ENCODE results near the gene MRPL2. TPM values are rescaled to one million over a fixed set of nuclear protein-coding genes. Genes with fewer than 3 reads are reported as not detected.

MRPL2 gene
- total and polyA plus RNA-seq, 2 of the 4 experiments (the other 2 are of a cell fraction): 18.1 to 45.9 TPM

DNA sequence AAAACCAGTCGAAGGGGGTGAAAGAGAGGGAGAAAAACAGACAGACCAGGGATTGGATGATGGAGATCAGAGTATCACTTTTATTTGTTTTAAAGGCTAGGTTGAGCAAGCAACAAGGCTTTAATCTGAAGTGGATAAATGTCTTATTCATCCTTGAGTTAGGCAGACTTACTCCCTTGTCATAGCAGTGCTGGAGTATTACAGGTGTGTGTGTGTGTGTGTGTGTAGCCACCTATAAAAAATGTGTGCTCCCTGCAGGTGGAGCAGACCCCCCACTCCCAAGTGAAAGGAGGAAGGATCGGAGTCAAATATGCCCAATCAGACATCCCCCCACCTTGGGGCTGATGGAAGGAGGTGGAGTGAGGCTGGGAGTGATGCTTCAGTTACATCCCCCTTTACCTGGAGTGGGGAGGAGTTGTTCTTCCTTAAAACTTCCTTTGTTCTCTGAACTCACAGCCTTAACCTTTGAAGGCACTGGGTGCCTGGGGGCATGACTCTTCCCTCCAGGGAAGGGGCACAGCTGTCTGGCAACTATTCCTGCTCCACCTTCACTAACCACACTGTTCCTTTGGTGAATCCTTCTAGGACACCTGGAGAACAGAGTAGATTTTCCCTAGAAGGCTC is 44.1 kb upstream of the MRPL2 start:
- Histone ChIP-seq H3K36me3 (ENCODE audit: control insufficient read depth, insufficient read depth, low read length) (peaks cover 4% of the 10 kb centered on the region), H2BK120ac (ENCODE audit: low read depth, low read length) (no peak overlapping the region), H2AK9ac (replicated peaks; ENCODE audit: low read depth, low read length, poor library complexity) (no peak overlapping the region), H3K9me3 (ENCODE audit: control insufficient read depth, insufficient read depth, low read length) (no peaks in the 10 kb centered on the region), H4K91ac (ENCODE audit: insufficient read depth, low read depth, low read length) (no peak overlapping the region), H3K14ac (replicated peaks; ENCODE audit: low read depth, low read length) (no peak overlapping the region), H2BK20ac (ENCODE audit: low read depth, low read length) (no peak overlapping the region), H3K56ac (ENCODE audit: extremely low read depth, insufficient read depth, low read length) (no peak overlapping the region), H3K9me1 (ENCODE audit: insufficient read depth, low read length) (peaks cover 7% of the 10 kb centered on the region), H3K4me3 (ENCODE audit: insufficient read depth, low read depth, low read length) (no peak overlapping the region), H3K4me1 (ENCODE audit: control insufficient read depth, insufficient read depth, low read length) (no peaks in the 10 kb centered on the region), H2AK5ac (ENCODE audit: low read depth, low read length) (no peak overlapping the region), H2BK15ac (ENCODE audit: low read depth, low read length) (no peak overlapping the region), H3K23ac (ENCODE audit: low read depth, low read length) (no peak overlapping the region), H2BK5ac (ENCODE audit: low read depth, low read length, poor library complexity, severe bottlenecking) (no peak overlapping the region), H3K4me2 (ENCODE audit: low read depth, low read length) (no peak overlapping the region), H3K9ac (ENCODE audit: low read depth, low read length) (no peak overlapping the region), H4K8ac (ENCODE audit: low read depth in 2 of 2, low read length in 2 of 2) (no peak overlapping the region), H3K79me1 (ENCODE audit: low read depth in 1 of 2, low read length in 2 of 2) (peaks cover 27 to 68% of the 10 kb centered on the region in 2 experiments), H4K20me1 (ENCODE audit: insufficient read depth, low read length) (peaks cover 29% of the 10 kb centered on the region), H3K4ac (ENCODE audit: low read depth, low read length) (no peak overlapping the region), H3K18ac (ENCODE audit: low read depth, low read length) (no peak overlapping the region), H2AFZ (replicated peaks; ENCODE audit: low read length, poor library complexity) (no peak overlapping the region), H4K5ac (ENCODE audit: low read depth, low read length) (no peak overlapping the region), H3K27me3 (ENCODE audit: control insufficient read depth, insufficient read depth, low read length) (no peaks in the 10 kb centered on the region), H3K27ac (ENCODE audit: insufficient read depth, low read length) (no peak overlapping the region)
- BruUV-seq (replicated peaks): no TSS peak
- dilution Hi-C loops (cut with HindIII; ENCODE audit: low sequenced_read_pairs, unreplicated experiment) (no loop called here), intact Hi-C loops (cut with micrococcal nuclease) (no loop called here), in situ Hi-C loops (cut with MboI; ENCODE audit: low sequenced_read_pairs) (no loop called here)
- ATAC-seq (ENCODE audit: low read depth) (no peak), DNase-seq (no peak)
- CTCF ChIA-PET: no interaction called here
- POLR2A ChIA-PET (ENCODE audit: unreplicated experiment): no interaction called here
- TF ChIP-seq RCOR1 (IDR thresholded peaks at IDR 0.05; ENCODE audit: insufficient replicate concordance, low read length) (no peak), RFX5 (IDR thresholded peaks at IDR 0.05; ENCODE audit: low read depth, low read length) (no peak), POLR2A (IDR thresholded peaks at IDR 0.05; ENCODE audit: low read depth, low read length) (no peak), SMC3 (IDR thresholded peaks at IDR 0.05; ENCODE audit: low read depth, low read length) (no peak), BHLHE40 (IDR thresholded peaks at IDR 0.05; ENCODE audit: low read depth, low read length) (no peak), RAD21 (IDR thresholded peaks at IDR 0.05; ENCODE audit: low read length) (no peak), CEBPB (IDR thresholded peaks at IDR 0.05; ENCODE audit: low read depth, low read length) (no peak), CHD1 (IDR thresholded peaks at IDR 0.05; ENCODE audit: low read depth, low read length) (no peak), NFE2L2 (IDR thresholded peaks at IDR 0.05; ENCODE audit: low read depth, low read length) (no peak), FOS (IDR thresholded peaks at IDR 0.05; ENCODE audit: low read depth, low read length) (no peak), MXI1 (IDR thresholded peaks at IDR 0.05; ENCODE audit: borderline replicate concordance, low read depth, low read length) (no peak), MAZ (IDR thresholded peaks at IDR 0.05; ENCODE audit: borderline replicate concordance, low read depth, low read length) (no peak), MAFK (IDR thresholded peaks at IDR 0.05; ENCODE audit: low read depth, low read length) (no peak)
- TF ChIP-seq, protein P1, sequence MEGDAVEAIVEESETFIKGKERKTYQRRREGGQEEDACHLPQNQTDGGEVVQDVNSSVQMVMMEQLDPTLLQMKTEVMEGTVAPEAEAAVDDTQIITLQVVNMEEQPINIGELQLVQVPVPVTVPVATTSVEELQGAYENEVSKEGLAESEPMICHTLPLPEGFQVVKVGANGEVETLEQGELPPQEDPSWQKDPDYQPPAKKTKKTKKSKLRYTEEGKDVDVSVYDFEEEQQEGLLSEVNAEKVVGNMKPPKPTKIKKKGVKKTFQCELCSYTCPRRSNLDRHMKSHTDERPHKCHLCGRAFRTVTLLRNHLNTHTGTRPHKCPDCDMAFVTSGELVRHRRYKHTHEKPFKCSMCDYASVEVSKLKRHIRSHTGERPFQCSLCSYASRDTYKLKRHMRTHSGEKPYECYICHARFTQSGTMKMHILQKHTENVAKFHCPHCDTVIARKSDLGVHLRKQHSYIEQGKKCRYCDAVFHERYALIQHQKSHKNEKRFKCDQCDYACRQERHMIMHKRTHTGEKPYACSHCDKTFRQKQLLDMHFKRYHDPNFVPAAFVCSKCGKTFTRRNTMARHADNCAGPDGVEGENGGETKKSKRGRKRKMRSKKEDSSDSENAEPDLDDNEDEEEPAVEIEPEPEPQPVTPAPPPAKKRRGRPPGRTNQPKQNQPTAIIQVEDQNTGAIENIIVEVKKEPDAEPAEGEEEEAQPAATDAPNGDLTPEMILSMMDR (conservative IDR thresholded peaks at IDR 0.05; ENCODE audit: low read depth, low read length): no peak
- TF ChIP-seq, protein P2, sequence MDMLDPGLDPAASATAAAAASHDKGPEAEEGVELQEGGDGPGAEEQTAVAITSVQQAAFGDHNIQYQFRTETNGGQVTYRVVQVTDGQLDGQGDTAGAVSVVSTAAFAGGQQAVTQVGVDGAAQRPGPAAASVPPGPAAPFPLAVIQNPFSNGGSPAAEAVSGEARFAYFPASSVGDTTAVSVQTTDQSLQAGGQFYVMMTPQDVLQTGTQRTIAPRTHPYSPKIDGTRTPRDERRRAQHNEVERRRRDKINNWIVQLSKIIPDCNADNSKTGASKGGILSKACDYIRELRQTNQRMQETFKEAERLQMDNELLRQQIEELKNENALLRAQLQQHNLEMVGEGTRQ (IDR thresholded peaks at IDR 0.05; ENCODE audit: low read depth, low read length): no peak
- TF ChIP-seq, protein P3, sequence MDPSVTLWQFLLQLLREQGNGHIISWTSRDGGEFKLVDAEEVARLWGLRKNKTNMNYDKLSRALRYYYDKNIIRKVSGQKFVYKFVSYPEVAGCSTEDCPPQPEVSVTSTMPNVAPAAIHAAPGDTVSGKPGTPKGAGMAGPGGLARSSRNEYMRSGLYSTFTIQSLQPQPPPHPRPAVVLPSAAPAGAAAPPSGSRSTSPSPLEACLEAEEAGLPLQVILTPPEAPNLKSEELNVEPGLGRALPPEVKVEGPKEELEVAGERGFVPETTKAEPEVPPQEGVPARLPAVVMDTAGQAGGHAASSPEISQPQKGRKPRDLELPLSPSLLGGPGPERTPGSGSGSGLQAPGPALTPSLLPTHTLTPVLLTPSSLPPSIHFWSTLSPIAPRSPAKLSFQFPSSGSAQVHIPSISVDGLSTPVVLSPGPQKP (IDR thresholded peaks at IDR 0.05; ENCODE audit: borderline replicate concordance, low read depth, low read length): no peak
- WGBS, 2 experiments (ENCODE audit: extremely low coverage in 2 of 2, insufficient read length in 1 of 2): no CpG with 5 or more reads among the region's 2 CpGs
